AG04450 (cell line): ENCODE results near the gene DNAH1. TPM values are rescaled to one million over a fixed set of nuclear protein-coding genes. Genes with fewer than 3 reads are reported as not detected.

ENCODE experiments used
- CTCF ChIA-PET: fragments of 300-600, 350-600 bp; formaldehyde crosslinking; extraction: SDS; loops from one replicate; lab custom pipeline; 2022; ENCODE audit warnings: antibody characterized with exemption, inconsistent platforms; lab: Charles Lee
- POLR2A ChIA-PET: fragments of 350-600 bp; formaldehyde crosslinking; extraction: SDS; loops from one replicate; lab custom pipeline; 2021; ENCODE audit warnings: antibody characterized with exemption, inconsistent platforms; lab: Yijun Ruan, JAX
- DNase-seq: peaks from one replicate; pipeline ENCODE4 v3.0.0-alpha.2; 2011; ENCODE audit warnings: low read depth, low spot score
- H3K27ac ChIP-seq: one replicate; pipeline ENCODE4 v1.5.1; 2012; ENCODE audit warnings: low read depth, low read length, control low read depth
- H3K27me3 ChIP-seq: one replicate; pipeline ENCODE4 v1.6.0; 2012; ENCODE audit warnings: low read length; ENCODE audit not compliant: control insufficient read depth, insufficient read depth
- H3K4me3 ChIP-seq: 2 replicates; pipeline ENCODE4 v1.5.1; 2011; ENCODE audit warnings: mild to moderate bottlenecking, low read depth, low read length, control low read depth
- H3K9me3 ChIP-seq: 2 replicates; pipeline ENCODE4 v1.5.1; 2012; ENCODE audit warnings: low read length; ENCODE audit not compliant: control insufficient read depth, insufficient read depth
- polyA plus RNA-seq: library from polyadenylated mRNA; depleted of rRNA; stranded (reverse); fragments of >200 nt; gene quantifications from 2 replicates; pipeline ENCODE4 v1.2.3, GENCODE V29; 2011
- TF ChIP-seq, protein P1 (sequence below): IDR thresholded peaks from 2 replicates; pipeline ENCODE4 v1.5.1; 2011; ENCODE audit warnings: low read depth, low read length, control low read depth, inconsistent platforms

The DNAH1 gene
- polyA plus RNA-seq, 1 experiment = 1.4 TPM

- H3K9me3 ChIP-seq = no peaks in the 10 kb centered on the region
- TF ChIP-seq, protein P1, sequence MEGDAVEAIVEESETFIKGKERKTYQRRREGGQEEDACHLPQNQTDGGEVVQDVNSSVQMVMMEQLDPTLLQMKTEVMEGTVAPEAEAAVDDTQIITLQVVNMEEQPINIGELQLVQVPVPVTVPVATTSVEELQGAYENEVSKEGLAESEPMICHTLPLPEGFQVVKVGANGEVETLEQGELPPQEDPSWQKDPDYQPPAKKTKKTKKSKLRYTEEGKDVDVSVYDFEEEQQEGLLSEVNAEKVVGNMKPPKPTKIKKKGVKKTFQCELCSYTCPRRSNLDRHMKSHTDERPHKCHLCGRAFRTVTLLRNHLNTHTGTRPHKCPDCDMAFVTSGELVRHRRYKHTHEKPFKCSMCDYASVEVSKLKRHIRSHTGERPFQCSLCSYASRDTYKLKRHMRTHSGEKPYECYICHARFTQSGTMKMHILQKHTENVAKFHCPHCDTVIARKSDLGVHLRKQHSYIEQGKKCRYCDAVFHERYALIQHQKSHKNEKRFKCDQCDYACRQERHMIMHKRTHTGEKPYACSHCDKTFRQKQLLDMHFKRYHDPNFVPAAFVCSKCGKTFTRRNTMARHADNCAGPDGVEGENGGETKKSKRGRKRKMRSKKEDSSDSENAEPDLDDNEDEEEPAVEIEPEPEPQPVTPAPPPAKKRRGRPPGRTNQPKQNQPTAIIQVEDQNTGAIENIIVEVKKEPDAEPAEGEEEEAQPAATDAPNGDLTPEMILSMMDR = no peak
- peaks cover under 1% of the 10 kb centered on the region for H3K27me3 ChIP-seq
- H3K27ac ChIP-seq = no peak overlapping the region
- H3K4me3 ChIP-seq = no peak overlapping the region
- ChIA-PET CTCF (interaction anchor here (11.7 kb wide), 1 partner anchor 15 kb away, joined by 359 read pairs; no protein-coding TSS in a partner anchor), POLR2A (no interaction called here)
- no peak for DNase-seq
These were observed 127.9 kb downstream of the DNAH1 start for GRCh38 chr3:52443791-52444687.

DNA sequence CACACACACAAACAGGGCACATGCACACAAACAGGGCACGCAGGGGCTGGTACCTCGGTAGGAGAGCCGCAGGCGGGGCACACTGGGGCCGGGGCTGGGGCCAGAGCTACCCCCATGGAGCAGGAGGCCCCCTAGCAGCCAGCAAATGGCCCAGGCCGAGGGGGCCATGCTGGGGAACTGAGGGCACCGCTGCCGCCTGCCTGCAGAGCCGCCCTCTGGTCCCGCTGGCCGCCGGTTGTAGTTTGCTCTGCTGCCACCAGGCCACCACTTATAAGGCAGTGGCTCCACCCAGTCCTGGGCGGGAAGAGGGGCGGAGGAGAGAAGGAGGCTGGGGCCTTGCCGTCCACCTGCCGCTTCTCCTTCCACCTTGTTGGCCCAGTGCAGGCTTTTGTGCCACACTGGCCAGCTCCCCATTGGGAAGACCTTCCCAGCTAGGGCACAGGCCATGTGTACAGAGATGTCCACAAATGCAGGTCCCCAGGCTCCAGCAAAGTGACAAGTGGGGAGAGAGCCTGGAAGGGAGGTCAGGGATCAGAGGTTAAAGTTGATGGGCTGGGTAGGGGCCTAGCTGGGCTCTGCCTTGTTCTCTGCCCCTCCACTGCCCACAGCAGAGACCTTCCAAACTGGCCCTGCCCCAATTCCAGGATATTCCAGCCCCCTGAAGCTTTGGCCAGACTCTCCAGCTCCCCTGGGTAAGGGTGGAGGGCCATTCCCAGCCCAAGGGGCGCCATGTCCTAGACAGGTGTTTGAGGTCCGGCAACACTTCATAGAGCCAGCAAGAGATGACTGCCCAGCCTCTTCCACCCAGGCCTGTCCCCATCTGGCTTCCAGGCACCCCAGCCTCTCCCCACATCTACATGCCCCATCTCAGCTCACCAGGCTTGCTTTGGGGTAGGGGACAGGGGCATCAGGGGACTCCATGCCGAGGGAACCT is 129.0 kb downstream of the DNAH1 start, which contains the start of gene SEMA3G:
SEMA3G (minus strand) TSS at position 244 of the 934 bp plus-strand sequence; CDS start at position 168, 76 bp downstream.
- H3K4me3 ChIP-seq = no peak within 1 kb of the TSS
- H3K27ac ChIP-seq = no peak within 1 kb of the TSS
- TF ChIP-seq, protein P1 = peak; percentile 51
- no peaks in the 10 kb centered on the region for H3K9me3 ChIP-seq
- DNase-seq = no peak
- ChIA-PET CTCF (interaction anchor here (0.9 to 11.7 kb wide), 4 partner anchors 16 to 224 kb away, joined by 3 to 359 read pairs (median 6); no protein-coding TSS in a partner anchor), POLR2A (no interaction called here)
- H3K27me3 ChIP-seq = no peaks in the 10 kb centered on the region

DNA sequence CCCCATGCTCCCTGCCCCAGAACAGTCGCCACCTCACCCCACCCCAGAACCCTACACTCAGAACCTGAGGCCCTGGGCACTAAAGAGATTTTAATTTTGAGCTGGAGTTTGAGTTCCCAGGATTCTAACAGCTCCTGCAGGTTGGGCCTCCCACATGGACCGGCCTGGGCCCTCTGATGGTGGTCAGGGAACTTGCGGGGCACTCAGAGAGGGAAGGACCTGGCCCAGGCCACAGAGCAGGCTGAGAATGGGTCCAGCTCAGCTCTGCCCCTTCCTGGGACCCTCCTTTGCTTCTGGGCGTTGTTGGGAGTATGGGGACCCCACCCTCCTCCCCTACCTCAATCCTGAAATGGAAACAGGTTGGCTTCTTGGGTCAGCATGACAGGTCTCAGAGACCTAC is 129.9 kb downstream of the DNAH1 start:
- no peak overlapping the region for H3K4me3 ChIP-seq
- no peaks in the 10 kb centered on the region for H3K27me3 ChIP-seq
- DNase-seq = no peak
- H3K9me3 ChIP-seq = no peaks in the 10 kb centered on the region
- TF ChIP-seq, protein P1 = no peak
- H3K27ac ChIP-seq = no peak overlapping the region
- POLR2A ChIA-PET = interaction anchor here (0.5 kb wide), 1 partner anchor 30 kb away, joined by 4 read pairs; no protein-coding TSS in a partner anchor
- CTCF ChIA-PET = interaction anchor here (0.7 to 11.7 kb wide), 8 partner anchors 11 to 225 kb away, joined by 3 to 359 read pairs (median 6); no protein-coding TSS in a partner anchor

GRCh38 chr3:52446631-52447511 is 130.8 kb downstream of the DNAH1 start:
- no peak for DNase-seq
- TF ChIP-seq, protein P1 = peak; percentile 100
- no peak overlapping the region for H3K4me3 ChIP-seq
- POLR2A ChIA-PET = no interaction called here
- no peaks in the 10 kb centered on the region for H3K27me3 ChIP-seq
- CTCF ChIA-PET = interaction anchor here (0.8 to 11.7 kb wide), 11 partner anchors 8 to 226 kb away, joined by 3 to 359 read pairs (median 5); no protein-coding TSS in a partner anchor
- no peaks in the 10 kb centered on the region for H3K9me3 ChIP-seq
- H3K27ac ChIP-seq = no peak overlapping the region
